CD4-positive, alpha-beta T cell treated with Interleukin-2 at 100 ng/mL for 4 hours (primary cell): ENCODE measurements around the gene TCF3.
"Not testable (repeated sequence)": the region's sequence is repeated elsewhere in the genome, so short reads cannot be mapped to it uniquely, and the experiment has no call there.

Experiments used
- DNase-seq: peaks from one replicate; pipeline ENCODE4 v3.0.0-alpha.2; 2020; ENCODE audit warnings: low spot score

The TCF3 gene

GRCh38 chr19:1650650-1651567, 1.5 kb downstream of the TCF3 start:
- DNase-seq = peak; percentile 67

- DNase-seq = no peak
Observed at GRCh38 chr19:1649706-1650649, 2.4 kb downstream of the TCF3 start.

DNA sequence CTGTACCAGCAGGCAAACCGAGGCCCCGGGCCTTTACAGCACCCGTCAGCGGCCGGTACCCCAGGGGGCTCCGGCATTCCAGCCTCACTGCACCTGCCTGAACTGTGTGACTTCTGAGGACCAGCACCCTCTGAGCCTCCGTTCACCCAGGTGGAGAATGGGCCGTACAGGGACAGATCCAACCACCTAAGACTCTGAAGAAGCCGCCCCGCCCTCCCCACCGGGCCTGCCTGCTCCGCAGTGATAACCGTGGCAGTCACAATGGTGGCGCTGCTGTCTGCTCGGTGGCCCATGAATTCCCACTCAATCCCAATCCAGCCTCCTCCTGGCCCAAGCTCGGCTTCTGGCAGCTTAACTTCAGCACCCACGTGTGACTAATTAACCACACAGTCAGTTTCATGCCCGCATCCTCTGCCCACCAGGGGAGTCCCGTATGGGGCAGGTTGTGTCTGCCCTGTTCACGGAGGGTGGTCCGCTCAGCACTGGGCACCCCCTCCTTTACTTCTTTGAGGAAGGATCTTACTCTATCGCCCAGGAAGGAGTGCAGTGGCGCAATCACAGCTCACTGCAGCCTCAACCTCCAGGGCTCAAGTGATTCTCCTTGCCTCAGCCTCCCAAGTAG, 3.4 kb downstream of the TCF3 start:
- DNase-seq = no peak

DNA sequence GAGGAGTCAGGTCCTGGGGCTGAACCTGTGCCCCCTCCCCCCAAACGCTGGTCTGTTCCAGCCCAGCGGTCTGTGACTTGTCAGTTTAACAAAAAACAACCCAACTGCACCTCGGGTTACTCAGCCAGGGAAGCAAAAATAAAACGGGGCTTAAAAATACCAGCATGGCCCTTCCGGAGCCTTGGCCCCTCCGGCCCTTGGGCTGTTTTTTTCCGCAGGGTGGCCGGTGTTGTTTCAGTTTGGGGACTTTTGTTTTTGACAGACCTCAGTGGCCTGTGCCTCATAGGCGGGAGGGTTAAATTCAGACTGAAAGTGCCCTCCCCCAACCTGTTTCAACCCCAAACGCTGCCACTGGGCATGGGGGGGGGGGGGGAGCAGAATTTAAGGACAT, 4.0 kb downstream of the TCF3 start:
- no peak for DNase-seq

DNA sequence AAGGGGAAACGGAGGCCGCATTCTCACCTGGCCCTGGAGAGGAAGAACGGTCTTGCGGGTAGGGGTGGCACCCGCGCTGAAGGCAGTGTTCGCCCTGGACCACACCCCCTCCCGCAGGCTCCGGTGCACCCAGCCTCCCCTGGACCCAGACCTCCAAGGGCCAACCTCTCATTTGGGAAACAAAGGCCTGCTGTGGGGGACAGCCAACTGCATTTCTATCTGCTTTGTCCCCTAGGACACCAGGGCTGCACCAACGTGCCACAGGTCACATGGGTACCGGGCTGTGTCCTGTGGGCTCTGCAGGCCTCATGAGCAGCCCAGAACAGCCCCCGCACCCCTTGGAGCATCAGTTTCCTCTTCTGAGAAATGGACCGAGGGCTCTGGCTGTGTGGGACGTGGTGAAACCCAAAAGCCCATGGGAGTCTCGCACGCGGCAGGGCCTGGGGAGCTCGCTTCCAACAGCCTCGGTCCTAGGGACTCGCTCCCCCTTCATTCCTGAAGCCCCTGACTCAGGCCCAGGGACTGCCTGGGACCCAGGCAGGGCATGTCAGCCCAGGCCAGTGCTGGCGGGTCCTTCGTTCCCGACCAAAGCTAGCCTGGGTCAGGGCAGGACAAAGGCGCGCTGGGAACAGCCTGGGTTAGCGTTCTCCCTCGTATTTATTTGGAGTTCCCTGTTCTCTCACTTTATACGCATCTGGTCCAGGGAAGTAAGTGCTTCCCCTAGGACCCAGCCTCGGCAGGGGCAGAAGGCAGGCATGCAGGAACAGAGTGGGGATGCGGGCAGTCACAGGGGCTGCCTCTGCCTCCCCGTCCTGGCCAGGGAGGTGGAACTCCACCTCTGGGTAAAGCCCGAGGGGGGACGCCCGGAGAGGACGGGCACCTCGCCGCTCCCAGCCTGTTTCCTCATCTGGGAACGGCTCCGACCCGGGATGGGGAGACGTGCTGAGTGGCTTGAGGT, 4.6 kb downstream of the TCF3 start:
- no peak for DNase-seq

DNA sequence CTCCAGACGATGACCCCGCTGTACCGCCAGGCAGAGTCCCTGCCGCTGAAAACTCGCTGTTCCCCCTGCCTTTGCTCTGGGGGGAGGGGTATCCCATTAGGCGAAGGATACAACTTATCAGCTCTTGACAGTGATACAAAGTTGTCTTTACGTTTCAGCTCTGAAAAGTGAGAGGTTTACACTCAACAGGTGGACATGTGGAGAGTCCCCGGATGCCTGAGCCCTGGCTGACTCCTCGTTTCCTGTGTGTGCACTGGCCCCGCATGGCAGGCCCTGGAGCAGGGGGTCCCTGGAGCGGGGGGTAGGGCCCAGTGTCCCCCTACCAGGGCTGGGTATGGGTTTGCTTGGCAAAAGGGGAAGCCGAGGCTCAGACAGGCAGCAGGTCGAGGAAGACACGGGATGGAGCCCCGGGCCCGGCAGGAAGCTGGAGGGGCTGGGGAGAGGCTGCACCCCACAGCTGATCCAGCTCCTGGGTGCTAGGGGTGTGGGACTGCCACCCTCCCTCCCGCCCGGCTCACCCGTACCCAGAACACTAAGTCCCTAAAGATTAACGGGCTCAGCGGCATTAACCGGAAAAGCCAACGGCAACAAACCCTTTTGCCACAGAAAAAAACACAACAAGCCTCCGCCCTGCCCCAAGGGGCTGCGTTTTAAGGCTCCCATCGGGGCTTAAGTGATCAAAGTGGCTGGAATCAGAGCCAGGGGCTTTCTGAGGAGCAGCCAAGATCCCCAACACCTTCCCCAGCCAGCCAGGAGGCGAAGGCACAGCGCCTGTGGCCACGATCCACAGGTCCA, 5.6 kb downstream of the TCF3 start:
- DNase-seq = no peak

- DNase-seq = no peak
Observed at GRCh38 chr19:1646149-1646548, 6.3 kb downstream of the TCF3 start.

GRCh38 chr19:1645299-1645698, 7.1 kb downstream of the TCF3 start:
- DNase-seq = no peak

DNA sequence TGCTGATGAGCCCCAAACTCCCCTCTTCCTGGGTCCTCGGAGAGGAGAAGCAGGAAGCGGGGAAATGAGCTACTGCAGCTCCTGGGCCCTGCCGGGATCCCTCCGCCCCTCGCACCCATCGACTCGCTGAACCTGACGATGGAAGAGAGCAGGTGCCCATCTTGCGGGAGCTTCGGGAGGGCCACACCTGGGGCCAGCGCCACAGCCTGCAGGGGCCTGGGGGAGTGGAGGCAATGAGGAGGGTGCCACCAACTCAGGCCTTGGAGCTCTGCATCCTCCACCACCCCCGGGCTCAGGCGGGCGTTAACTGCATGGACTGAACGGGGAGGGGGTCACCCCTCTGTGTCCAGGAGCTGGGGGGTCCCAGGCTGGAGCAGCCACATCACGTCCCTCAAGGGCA, 8.3 kb downstream of the TCF3 start:
- DNase-seq = no peak

DNA sequence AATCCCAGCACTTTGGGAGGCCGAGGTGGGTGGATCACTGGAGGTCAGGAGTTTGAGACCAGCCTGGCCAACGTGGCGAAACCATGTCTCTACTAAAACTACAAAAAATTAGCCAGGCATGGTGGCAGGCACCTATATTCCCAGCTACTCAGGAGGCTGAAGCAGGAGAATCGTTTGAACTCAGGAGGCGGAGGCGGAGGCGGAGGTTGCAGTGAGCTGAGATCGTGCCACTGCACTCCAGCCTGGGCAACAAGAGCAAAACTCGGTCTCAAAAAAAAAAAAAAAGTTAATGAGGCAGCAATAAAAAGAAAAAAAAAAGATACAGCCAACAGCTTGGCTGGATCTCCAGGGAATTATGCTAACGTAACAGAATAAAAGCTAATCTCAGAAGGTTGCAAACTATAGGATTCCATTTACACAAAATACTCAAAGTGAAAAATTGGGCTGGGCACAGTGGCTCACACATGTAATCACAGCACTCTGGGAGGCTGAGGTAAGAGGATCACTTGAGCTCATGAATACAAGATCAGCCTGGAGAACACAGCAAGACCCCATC, 11.4 kb downstream of the TCF3 start:
- DNase-seq = not testable (repeated sequence)

DNA sequence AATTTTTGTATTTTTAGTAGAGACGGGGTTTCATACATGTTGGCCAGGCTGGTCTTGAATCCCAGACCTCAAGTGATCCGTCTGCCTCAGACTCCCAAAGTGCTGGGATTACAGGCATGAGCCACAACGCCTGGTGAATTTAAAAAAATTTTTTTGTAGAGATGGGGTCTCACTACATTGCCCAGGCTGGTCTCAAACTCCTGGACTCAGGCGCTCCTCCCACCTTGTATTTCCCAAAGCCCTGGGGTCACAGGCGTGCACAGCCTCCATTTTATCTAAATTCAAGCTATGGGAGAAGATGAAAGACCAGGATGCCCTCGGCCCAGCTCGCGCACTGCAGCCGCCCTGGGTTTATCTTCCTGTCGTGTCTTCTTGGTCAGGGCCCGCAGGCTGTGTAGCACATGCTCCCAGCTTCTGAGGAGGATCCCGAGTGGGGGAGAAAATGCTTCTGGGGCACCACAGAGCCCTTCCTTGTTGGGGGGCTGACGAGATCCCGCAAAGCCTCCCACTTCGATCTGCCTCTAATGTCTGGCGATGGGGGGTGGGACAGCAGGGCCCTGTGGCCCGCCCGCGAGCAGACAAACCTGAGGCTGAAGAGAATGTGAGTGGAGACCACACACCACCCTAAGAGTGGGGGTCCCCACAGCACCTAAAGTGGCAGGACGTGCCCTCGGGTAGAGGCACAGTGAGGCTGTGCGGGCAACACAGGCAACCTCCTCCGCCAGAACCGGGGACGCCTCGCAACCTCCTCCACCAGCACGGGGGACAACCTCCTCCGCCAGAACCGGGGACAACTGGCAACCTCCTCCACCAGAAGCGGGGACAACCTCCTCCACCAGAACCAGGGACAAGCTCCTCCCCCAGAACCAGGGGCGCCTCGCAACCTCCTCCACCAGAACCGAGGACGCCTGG, 15.8 kb downstream of the TCF3 start:
- no peak for DNase-seq

DNA sequence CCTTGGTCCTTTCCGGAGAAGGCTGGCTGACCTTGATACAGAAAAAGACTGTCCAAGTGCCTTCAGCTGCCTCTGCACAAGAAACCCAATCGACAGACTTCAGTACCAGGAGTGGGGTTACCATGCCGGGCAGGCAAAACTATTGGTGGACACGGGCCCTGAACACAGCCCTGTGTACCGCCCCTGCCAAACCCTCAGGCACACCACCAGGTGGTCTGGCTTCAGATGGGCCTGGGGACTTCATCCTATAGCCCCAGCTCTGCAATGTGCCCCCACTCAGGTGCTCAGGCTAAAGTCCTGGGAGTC, 17.5 kb downstream of the TCF3 start:
- DNase-seq = no peak

- no peak for DNase-seq
Observed at GRCh38 chr19:1634242-1634937, 18.0 kb downstream of the TCF3 start.

DNA sequence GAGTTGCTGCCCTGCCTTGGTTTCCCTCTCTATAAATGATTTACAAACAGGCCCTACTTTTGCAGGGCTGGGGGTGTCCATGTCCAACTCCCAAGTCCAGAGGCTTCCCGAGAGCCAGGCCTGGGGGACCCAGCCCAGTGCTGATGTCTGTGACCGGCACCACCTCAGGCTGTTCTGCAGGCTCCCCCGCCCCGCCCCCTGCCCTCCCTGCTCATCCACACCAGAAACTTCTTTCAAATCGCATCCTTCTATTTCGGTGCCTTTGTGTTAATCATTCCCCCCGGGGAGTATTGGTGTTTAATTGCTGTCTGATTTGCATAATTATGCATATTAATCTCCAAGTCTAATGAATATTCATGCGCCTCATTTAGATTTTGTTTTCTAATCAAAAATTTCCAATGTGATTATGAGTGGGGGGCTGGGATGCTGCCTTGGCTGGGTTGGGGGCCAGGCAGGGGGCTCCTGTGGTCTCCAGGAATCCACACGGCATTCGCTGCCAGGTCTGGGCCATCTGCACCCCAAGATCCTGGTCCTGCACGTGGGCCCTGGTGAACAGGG, 19.1 kb downstream of the TCF3 start:
- DNase-seq = no peak

DNA sequence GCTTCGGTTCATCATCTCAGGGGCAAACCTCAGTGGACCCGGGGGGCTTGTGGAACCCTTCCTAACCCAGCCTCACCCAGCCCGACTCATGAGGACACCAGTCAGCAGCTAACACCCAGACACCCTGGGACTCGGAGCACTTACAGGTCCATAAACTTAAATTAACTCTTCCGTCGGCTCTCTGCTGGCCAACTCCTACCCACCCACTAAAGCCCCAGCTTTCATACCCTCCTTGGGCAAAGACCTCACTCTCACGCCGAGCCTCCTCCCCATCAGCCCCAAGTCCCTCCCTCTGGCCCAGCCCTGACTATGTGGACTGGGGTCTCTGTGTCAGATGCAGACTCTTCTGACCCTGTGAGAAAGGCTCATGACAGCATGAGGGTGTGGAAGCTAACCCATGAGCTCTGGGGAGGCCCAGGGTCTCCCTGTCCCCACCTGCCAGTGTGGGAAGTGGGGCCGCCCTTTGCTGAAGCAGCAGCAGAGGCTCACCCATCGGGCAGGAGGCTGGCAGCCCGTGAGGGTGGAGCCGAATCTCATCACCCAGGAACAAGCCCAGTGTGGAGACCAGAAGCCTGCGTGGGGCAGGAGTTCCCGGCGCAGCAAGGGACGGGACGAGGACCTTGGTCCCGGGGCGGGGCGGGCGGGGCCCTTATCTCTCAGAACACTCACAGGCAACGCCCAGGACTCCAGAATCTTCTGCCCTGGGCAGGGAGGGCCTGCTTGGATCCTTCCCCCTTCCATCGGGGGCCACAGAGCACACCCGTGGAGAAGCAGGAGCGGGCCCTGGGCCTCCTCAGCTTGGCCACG, 19.8 kb downstream of the TCF3 start:
- no peak for DNase-seq

DNA sequence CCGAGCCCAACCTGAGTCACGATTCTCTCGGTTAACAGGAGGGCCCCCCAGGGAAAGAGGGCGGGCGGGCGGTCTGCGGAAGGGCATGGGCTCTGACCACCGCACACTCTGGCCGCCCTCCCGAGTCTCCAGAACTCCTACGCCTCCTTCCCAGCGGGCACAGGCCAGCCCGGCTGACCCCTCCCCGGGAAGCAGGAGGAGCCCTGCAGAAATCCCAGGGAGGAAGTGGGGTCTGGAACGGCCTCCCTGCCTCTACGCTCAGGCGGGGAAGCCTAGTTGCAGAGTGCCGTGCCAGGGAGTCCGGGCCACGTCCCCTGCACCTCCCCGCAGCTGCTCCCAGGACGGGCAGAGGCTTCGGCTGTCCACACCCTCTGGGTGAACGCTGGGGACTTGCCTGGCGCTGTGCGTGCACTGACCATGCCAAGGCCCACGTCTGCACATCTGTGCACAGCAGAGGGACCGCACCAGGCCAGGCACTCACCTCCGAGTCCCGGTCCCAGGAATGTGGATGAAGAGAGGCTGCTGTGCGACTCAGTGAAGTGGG, 20.8 kb downstream of the TCF3 start:
- no peak for DNase-seq

DNA sequence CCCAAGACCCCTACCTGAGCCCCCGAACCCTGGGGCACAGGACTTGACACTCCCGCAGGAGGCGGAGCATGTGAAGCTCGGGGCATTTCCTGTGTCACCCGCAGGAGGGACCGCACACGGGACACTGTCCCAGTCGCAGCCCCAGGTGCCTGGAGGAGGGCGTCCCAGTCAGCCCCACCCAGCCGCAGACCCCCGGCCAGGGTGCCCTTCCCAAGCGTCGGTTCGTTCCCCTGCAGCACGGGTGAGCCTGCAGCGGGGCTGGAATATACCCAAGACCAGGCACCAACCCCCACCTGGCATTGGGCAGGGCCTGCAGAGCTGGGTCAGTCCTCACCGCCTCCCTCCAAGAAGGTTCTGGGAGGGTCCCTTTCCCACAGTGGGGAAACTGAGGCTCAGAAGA, 21.6 kb downstream of the TCF3 start:
- no peak for DNase-seq
